GM23338 (cell line): ENCODE measurements around the gene TLE6. TPM values are rescaled to one million over a fixed set of nuclear protein-coding genes. Genes with fewer than 3 reads are reported as not detected.

Source experiments
- ATAC-seq: fragments of 200-7000 bp; cut with Tn5 transposase; 3 replicates; pipeline ENCODE4 v1.9.1; 2020
- DNase-seq: peaks from one replicate; pipeline ENCODE4 v3.0.0-alpha.2; 2015; ENCODE audit warnings: low spot score
- H2AFZ ChIP-seq: fragments of 200-600 bp; sonication (generic); 2 replicates; pipeline ENCODE4 v1.8.0; 2016; ENCODE audit warnings: antibody characterized with exemption, mild to moderate bottlenecking, moderate library complexity
- H3F3A ChIP-seq: fragments of 200-600 bp; sonication (generic); replicated peaks from 2 replicates; pipeline ENCODE4 v1.8.0; 2017; ENCODE audit warnings: antibody characterized with exemption, mixed run types, low read depth
- H3K27ac ChIP-seq: fragments of 200-600 bp; sonication (generic); 2 replicates; pipeline ENCODE4 v1.6.1; 2016; ENCODE audit warnings: low read depth
- H3K27me3 ChIP-seq: fragments of 200-600 bp; sonication (generic); 2 replicates; pipeline ENCODE4 v1.8.0; 2016; ENCODE audit warnings: mild to moderate bottlenecking, mixed run types, moderate library complexity; ENCODE audit not compliant: insufficient read depth
- H3K36me3 ChIP-seq: fragments of 200-600 bp; sonication (generic); 2 replicates; pipeline ENCODE4 v1.8.0; 2016; ENCODE audit warnings: mild to moderate bottlenecking; ENCODE audit not compliant: insufficient read depth
- H3K4me1 ChIP-seq: fragments of 200-600 bp; sonication (generic); 2 replicates; pipeline ENCODE4 v1.8.0; 2016; ENCODE audit warnings: mild to moderate bottlenecking, moderate library complexity; ENCODE audit not compliant: insufficient read depth
- H3K4me2 ChIP-seq: fragments of 200-600 bp; sonication (generic); 2 replicates; pipeline ENCODE4 v1.7.1; 2017; ENCODE audit warnings: mixed run types
- H3K4me3 ChIP-seq: fragments of 200-600 bp; sonication (generic); 2 replicates; pipeline ENCODE4 v1.6.1; 2016; ENCODE audit warnings: mixed run types
- H3K79me2 ChIP-seq: fragments of 200-600 bp; sonication (generic); replicated peaks from 2 replicates; pipeline ENCODE4 v1.8.0; 2017; ENCODE audit warnings: mild to moderate bottlenecking; ENCODE audit not compliant: insufficient read depth
- H3K9me2 ChIP-seq: fragments of 200-600 bp; sonication (generic); 2 replicates; pipeline ENCODE4 v1.8.0; 2017; ENCODE audit not compliant: insufficient read depth
- H4K20me1 ChIP-seq: fragments of 200-600 bp; sonication (generic); replicated peaks from 2 replicates; pipeline ENCODE4 v1.8.0; 2017; ENCODE audit warnings: mild to moderate bottlenecking; ENCODE audit not compliant: insufficient read depth
- H3K27ac Mint-ChIP-seq: 2 replicates; pipeline ENCODE4 v1.8.0; 2020; ENCODE audit warnings: inconsistent platforms, mild to moderate bottlenecking, moderate library complexity, mixed read lengths
- H3K27me3 Mint-ChIP-seq: 3 replicates; pipeline ENCODE4 v1.8.0; 2022; ENCODE audit warnings: low read depth, mild to moderate bottlenecking, moderate library complexity, mixed read lengths, inconsistent platforms; ENCODE audit not compliant: insufficient read depth, poor library complexity
- H3K36me3 Mint-ChIP-seq: 3 replicates; pipeline ENCODE4 v1.8.0; 2021; ENCODE audit warnings: low read depth, mild to moderate bottlenecking, inconsistent platforms, moderate library complexity, mixed read lengths
- H3K4me1 Mint-ChIP-seq: 3 replicates; pipeline ENCODE4 v1.8.0; 2020; ENCODE audit warnings: mild to moderate bottlenecking, inconsistent platforms, mixed read lengths
- H3K4me3 Mint-ChIP-seq: 3 replicates; pipeline ENCODE4 v1.8.0; 2021; ENCODE audit warnings: moderate library complexity, mild to moderate bottlenecking, inconsistent platforms, mixed read lengths
- H3K9me3 Mint-ChIP-seq: 3 replicates; pipeline ENCODE4 v1.8.0; 2020; ENCODE audit warnings: moderate library complexity, mild to moderate bottlenecking, inconsistent platforms, mixed read lengths
- CREB1 ChIP-seq: fragments of 250-450 bp; sonication (Bioruptor Pico); IDR thresholded peaks from 2 replicates; pipeline ENCODE4 v1.5.0; 2020; ENCODE audit warnings: low read depth, mild to moderate bottlenecking, moderate library complexity
- EZH2 ChIP-seq: fragments of 200-600 bp; sonication (generic); IDR thresholded peaks from one replicate; pipeline ENCODE4 v1.8.0; 2017; ENCODE audit warnings: antibody characterized with exemption, mild to moderate bottlenecking, low read depth; ENCODE audit not compliant: unreplicated experiment
- JUNB ChIP-seq: IDR thresholded peaks from one replicate; pipeline ENCODE4 v1.6.1; 2016; ENCODE audit warnings: antibody characterized with exemption; ENCODE audit not compliant: unreplicated experiment
- NANOG ChIP-seq: IDR thresholded peaks from 2 replicates; pipeline ENCODE4 v1.6.1; 2016; ENCODE audit warnings: antibody characterized with exemption, borderline replicate concordance
- ZNF114 ChIP-seq: fragments of 250-450 bp; sonication (Bioruptor Pico); IDR thresholded peaks from 2 replicates; pipeline ENCODE4 v1.5.0; 2020; ENCODE audit warnings: mild to moderate bottlenecking, moderate library complexity
- ZNF462 ChIP-seq: fragments of 250-450 bp; sonication (Bioruptor Pico); IDR thresholded peaks from 2 replicates; pipeline ENCODE4 v1.5.0; 2020; ENCODE audit warnings: mild to moderate bottlenecking, moderate library complexity
- polyA plus RNA-seq: library from polyadenylated mRNA; unstranded; fragments of >200 nt; fragmentation: Nextera tagmentation; extraction: Ambion mirVana; gene quantifications from 2 replicates; pipeline ENCODE4 v1.2.1, GENCODE V29; 2016
- total RNA-seq: library from RNA; depleted of rRNA; stranded (reverse); fragments of >200 nt; shearing (Covaris generic); gene quantifications from 2 replicates; pipeline ENCODE4 v1.2.3, GENCODE V29; 2014
- TF ChIP-seq, protein P1 (sequence below): IDR thresholded peaks from one replicate; pipeline ENCODE4 v1.6.1; 2018; ENCODE audit warnings: antibody characterized with exemption; ENCODE audit not compliant: unreplicated experiment

The TLE6 gene
- total and polyA plus RNA-seq, 2 experiments from 2014 or later, result 2.4 TPM

DNA sequence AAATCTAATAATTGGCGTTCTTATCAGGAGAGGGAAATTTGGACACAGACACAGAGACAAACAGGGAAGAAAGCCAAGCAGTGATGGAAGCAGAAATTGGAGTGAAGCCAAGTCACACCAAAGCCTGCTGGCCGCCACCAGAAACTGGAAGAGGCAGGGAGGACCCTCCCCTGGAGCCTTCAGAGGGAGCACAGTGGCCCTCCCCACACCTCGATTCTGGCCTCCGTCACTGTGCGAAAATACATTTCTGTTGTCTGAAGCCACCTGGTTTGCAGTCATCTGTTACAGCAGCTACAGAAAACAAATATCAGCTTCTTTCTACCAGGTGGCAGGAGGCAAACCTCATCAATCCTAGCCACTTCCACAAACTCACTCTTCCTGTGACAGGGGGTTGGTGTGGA lies 8.3 kb upstream of the TLE6 start (continued):
- TF ChIP-seq ZNF462 (CRISPR knock-in tag) (no peak), NANOG (no peak)

DNA sequence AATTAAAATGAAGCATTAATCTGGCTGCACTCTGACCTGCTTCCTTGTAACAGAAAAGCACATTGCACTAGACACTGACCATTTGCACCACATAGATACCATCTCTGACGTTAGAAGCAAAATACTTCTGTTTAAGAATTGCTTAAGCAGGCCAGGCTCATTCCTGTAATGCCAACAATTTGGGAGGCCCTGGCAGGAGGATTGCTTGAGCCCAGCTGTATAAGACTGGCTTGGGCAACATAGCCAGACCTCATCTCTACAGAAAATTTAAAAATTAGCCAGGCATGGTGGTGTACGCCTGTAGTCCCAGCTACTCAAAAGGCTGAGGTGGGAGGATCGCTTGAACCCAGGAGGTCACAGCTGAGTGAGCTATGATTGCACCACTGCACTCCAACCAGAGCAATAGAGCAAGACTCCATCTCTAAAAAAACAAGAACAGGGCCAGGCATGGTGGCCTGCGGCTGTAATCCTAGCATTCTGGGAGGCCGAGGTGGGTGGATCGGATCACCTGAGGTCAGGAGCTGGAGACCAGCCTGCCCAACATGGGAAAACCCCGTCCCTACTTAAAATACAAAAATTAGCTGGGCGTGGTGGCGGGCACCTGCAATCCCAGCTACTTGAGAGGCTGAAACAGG lies 7.0 kb upstream of the TLE6 start:
- Histone ChIP-seq H3K79me2 (no peaks in the 10 kb centered on the region), H3K9me2 (no peaks in the 10 kb centered on the region), H2AFZ (no peak overlapping the region), H3F3A (no peaks in the 10 kb centered on the region), H3K27ac (no peak overlapping the region), H3K4me3 (no peak overlapping the region), H4K20me1 (no peaks in the 10 kb centered on the region), H3K27me3 (no peaks in the 10 kb centered on the region), H3K36me3 (no peaks in the 10 kb centered on the region), H3K4me2 (no peak overlapping the region), H3K4me1 (no peaks in the 10 kb centered on the region; the same call in 1 of the 2 replicates)
- no peak for DNase-seq
- no peaks in the 10 kb centered on the region; the same call in 1 of the 3 replicates for H3K4me1 Mint-ChIP-seq
- no peak for ATAC-seq
- peaks cover 16% of the 10 kb centered on the region for H3K27me3 Mint-ChIP-seq
- no peaks in the 10 kb centered on the region; the same call in 2 of the 3 replicates for H3K9me3 Mint-ChIP-seq
- H3K27ac Mint-ChIP-seq, result no peak overlapping the region
- no peak overlapping the region for H3K4me3 Mint-ChIP-seq
- no peaks in the 10 kb centered on the region for H3K36me3 Mint-ChIP-seq
- TF ChIP-seq NANOG (no peak), JUNB (no peak), ZNF114 (CRISPR knock-in tag) (no peak), EZH2 (no peak), CREB1 (CRISPR knock-in tag) (no peak)
- TF ChIP-seq, protein P1, sequence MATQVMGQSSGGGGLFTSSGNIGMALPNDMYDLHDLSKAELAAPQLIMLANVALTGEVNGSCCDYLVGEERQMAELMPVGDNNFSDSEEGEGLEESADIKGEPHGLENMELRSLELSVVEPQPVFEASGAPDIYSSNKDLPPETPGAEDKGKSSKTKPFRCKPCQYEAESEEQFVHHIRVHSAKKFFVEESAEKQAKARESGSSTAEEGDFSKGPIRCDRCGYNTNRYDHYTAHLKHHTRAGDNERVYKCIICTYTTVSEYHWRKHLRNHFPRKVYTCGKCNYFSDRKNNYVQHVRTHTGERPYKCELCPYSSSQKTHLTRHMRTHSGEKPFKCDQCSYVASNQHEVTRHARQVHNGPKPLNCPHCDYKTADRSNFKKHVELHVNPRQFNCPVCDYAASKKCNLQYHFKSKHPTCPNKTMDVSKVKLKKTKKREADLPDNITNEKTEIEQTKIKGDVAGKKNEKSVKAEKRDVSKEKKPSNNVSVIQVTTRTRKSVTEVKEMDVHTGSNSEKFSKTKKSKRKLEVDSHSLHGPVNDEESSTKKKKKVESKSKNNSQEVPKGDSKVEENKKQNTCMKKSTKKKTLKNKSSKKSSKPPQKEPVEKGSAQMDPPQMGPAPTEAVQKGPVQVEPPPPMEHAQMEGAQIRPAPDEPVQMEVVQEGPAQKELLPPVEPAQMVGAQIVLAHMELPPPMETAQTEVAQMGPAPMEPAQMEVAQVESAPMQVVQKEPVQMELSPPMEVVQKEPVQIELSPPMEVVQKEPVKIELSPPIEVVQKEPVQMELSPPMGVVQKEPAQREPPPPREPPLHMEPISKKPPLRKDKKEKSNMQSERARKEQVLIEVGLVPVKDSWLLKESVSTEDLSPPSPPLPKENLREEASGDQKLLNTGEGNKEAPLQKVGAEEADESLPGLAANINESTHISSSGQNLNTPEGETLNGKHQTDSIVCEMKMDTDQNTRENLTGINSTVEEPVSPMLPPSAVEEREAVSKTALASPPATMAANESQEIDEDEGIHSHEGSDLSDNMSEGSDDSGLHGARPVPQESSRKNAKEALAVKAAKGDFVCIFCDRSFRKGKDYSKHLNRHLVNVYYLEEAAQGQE, result no peak
